Transverse colon (tissue), 4 donors: ENCODE results near the gene ARHGEF11. TPM values are rescaled to one million over a fixed set of nuclear protein-coding genes. Genes with fewer than 3 reads are reported as not detected.
A peak's percentile ranks its signal among the peaks of the same experiment; 100 is the strongest.

Experiments used
- DNase-seq: peaks from one replicate; pipeline ENCODE4 v3.0.0-alpha.2; 2019
- H3K27ac ChIP-seq, 4 donors: fragments of 200-600 bp; sonication (generic); 2 replicates each; pipeline ENCODE4 v1.5.1; 2016 to 2018; ENCODE audit warnings: inconsistent platforms in 4 of 4
- H3K27me3 ChIP-seq: fragments of 200-600 bp; sonication (generic); 2 replicates; pipeline ENCODE4 v1.5.1; 2017; ENCODE audit warnings: inconsistent platforms
- H3K36me3 ChIP-seq, 4 donors: fragments of 200-600 bp; sonication (generic); 2 replicates each; pipeline ENCODE4 v1.5.1; 2017 to 2019; ENCODE audit warnings: inconsistent platforms in 4 of 4
- H3K4me1 ChIP-seq, 4 donors: fragments of 200-600 bp; sonication (generic); 2 replicates each; pipeline ENCODE4 v1.5.1; 2017 to 2020; ENCODE audit warnings: inconsistent platforms in 4 of 4
- H3K4me3 ChIP-seq, 4 donors: fragments of 200-600 bp; sonication (generic); 1 replicate in 1 of 4; 2 replicates in 3 of 4; pipeline versions ENCODE4 v1.5.1 to v1.6.1; 2017 to 2019; ENCODE audit warnings: inconsistent platforms in 4 of 4
- H3K9me3 ChIP-seq, 2 donors: fragments of 200-600 bp; sonication (generic); 2 replicates each; pipeline ENCODE4 v1.5.1; 2017 to 2019; ENCODE audit warnings: inconsistent platforms in 2 of 2
- EP300 ChIP-seq: sonication (generic); formaldehyde crosslinking; IDR thresholded peaks from one replicate; pipeline ENCODE4 v1.6.1; 2017; ENCODE audit warnings: antibody characterized with exemption, low read depth
- POLR2A ChIP-seq: fragments of 450-650 bp; IDR thresholded peaks from one replicate; pipeline ENCODE4 v1.6.1; 2016; ENCODE audit warnings: antibody characterized with exemption, mild to moderate bottlenecking, moderate library complexity
- POLR2AphosphoS5 ChIP-seq, 3 donors: sonication (generic); formaldehyde crosslinking; IDR thresholded peaks; one replicate each; pipeline ENCODE4 v1.6.1; 2016; ENCODE audit warnings: antibody characterized with exemption in 3 of 3
- WGBS, 2 donors: methylation state at CpG; one replicate each; pipeline ENCODE4 v1.1.5; 2018; ENCODE audit warnings: low coverage in 1 of 2; 5-methylcytosine and 5-hydroxymethylcytosine counted together
- in situ Hi-C, 4 donors: fragments of 200-750 bp; cut with MboI; loops; one replicate each; pipeline versions ENCODE4 v1.15.0 to v1.15.1; 2017; ENCODE audit warnings: low sequenced_read_pairs in 3 of 4, low pct_ligation_motif_present in 1 of 4, low pct_unique_long_range_greater_than_20kb in 1 of 4
- intact Hi-C: fragments of 100-400 bp; cut with DNase I; formaldehyde crosslinking; loops from one replicate; pipeline ENCODE4 v1.15.1; 2023; ENCODE audit warnings: low total_unique reads
- total RNA-seq, 4 donors: library from RNA; depleted of rRNA; stranded (reverse); fragments of >200 nt; gene quantifications; one replicate each; pipeline ENCODE4 v1.1.0, GENCODE V29; 2016
- TF ChIP-seq, protein P1 (sequence below), 5 experiments: fragments of 200-600 bp in 3 of 5; fragments of 450-650 bp in 2 of 5; sonication (generic) in 3 of 5; IDR thresholded peaks; 1 replicate in 2 of 5; 2 replicates in 3 of 5; pipeline ENCODE4 v1.5.1; 2016 to 2017; ENCODE audit warnings: antibody characterized with exemption in 5 of 5, inconsistent platforms in 3 of 5, mild to moderate bottlenecking in 2 of 5, moderate library complexity in 1 of 5

Gene ARHGEF11
- total RNA-seq, 4 donors from 2014 or later, result 52.6 to 82.8 (median 62.1) TPM

DNA sequence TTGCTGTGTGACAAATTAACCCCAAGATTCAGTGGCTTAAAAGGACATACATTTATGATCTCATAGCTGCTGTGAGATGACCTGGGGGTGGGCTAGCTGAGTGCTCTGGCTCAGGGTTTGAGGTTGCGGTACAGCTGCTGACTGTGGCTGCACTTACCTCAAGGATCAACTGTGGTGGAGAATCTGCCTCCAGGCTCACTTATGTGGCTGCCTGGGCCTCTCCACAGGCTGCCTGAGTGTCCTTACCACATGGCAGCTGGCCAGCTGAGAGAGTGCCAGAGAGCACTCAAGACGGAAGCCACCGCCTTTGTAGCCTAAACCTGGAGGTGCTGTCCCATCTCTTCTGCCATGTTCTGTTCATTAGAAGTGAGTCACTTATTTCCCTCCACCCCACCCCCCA, 119.4 kb downstream of the ARHGEF11 start:
- in situ Hi-C loops (no loop called here), intact Hi-C loops (no loop called here)
- H3K27me3 ChIP-seq, result peaks cover 96% of the 10 kb centered on the region
- no peak overlapping the region for H3K4me3 ChIP-seq
- H3K36me3 ChIP-seq, result no peaks in the 10 kb centered on the region
- H3K4me1 ChIP-seq, result peaks cover 6 to 24% (median 15%) of the 10 kb centered on the region in 4 donors
- no peaks in the 10 kb centered on the region for H3K9me3 ChIP-seq
- DNase-seq, result peak; percentile 70
- WGBS, 2 donors, result 22% methylated on average over 3 of the region's 3 CpGs; no CpG with 5 or more reads in 1 of the 2 donors
- TF ChIP-seq POLR2AphosphoS5 (IDR thresholded peaks at IDR 0.05) (no peak), POLR2A (no peak), EP300 (no peak)
- TF ChIP-seq, protein P1, sequence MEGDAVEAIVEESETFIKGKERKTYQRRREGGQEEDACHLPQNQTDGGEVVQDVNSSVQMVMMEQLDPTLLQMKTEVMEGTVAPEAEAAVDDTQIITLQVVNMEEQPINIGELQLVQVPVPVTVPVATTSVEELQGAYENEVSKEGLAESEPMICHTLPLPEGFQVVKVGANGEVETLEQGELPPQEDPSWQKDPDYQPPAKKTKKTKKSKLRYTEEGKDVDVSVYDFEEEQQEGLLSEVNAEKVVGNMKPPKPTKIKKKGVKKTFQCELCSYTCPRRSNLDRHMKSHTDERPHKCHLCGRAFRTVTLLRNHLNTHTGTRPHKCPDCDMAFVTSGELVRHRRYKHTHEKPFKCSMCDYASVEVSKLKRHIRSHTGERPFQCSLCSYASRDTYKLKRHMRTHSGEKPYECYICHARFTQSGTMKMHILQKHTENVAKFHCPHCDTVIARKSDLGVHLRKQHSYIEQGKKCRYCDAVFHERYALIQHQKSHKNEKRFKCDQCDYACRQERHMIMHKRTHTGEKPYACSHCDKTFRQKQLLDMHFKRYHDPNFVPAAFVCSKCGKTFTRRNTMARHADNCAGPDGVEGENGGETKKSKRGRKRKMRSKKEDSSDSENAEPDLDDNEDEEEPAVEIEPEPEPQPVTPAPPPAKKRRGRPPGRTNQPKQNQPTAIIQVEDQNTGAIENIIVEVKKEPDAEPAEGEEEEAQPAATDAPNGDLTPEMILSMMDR (IDR thresholded peaks at IDR 0.05), result no peak
- H3K27ac ChIP-seq, result no peak overlapping the region

DNA sequence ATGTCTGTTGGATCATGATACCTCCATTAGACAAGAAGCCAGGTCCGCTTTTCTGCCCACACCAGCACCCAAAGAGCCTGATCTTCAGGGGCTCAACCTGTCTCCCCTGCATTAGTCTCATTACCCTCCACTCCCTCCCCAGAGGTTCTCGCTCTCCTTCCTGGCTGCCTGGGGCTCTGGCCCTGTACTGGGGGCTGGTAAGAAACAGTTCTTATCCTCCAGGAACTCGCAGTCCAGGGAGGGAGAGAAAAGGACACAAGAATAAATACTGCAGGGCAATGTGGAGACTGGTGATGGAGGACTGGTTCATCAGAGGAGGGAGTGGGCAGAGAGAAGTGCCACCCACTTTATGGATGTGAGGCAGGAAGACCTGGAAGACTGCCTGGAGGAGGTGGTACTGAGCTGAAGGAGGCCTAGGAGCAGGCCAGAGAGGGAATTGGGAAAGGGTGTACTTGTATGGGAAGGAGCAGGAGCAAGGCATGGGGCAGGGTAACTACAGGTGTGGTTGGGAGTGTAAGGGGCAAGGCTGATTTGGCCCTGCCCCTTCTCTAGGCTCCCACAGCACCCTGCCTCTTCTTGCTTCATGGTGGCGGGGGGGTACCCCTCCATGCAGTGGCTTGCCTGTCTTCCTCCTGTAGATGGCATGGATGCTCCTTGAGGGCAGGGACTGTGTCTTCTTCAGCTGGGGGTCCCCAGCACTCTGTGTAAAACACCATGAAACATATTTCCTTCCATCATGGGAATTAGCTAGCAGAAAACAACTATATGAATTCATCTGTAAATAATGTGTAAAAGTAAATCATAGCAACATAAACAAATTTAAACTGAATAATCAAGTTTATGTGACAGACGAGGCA, 120.2 kb downstream of the ARHGEF11 start:
- peaks cover 97% of the 10 kb centered on the region for H3K27me3 ChIP-seq
- intact Hi-C loops (no loop called here), in situ Hi-C loops (no loop called here)
- no peaks in the 10 kb centered on the region for H3K9me3 ChIP-seq
- H3K27ac ChIP-seq, result no peak overlapping the region
- no peak for DNase-seq
- WGBS, 2 donors, result 75 to 76% methylated on average over 3 to 5 of the region's 5 CpGs
- no peak overlapping the region for H3K4me3 ChIP-seq
- TF ChIP-seq POLR2A, result no peak
- TF ChIP-seq, protein P1 (IDR thresholded peaks at IDR 0.05), result no peak
- no peak for TF ChIP-seq EP300
- no peak for TF ChIP-seq POLR2AphosphoS5 (IDR thresholded peaks at IDR 0.05)
- peaks cover 6 to 25% (median 21%) of the 10 kb centered on the region in 4 donors for H3K4me1 ChIP-seq
- no peaks in the 10 kb centered on the region for H3K36me3 ChIP-seq

DNA sequence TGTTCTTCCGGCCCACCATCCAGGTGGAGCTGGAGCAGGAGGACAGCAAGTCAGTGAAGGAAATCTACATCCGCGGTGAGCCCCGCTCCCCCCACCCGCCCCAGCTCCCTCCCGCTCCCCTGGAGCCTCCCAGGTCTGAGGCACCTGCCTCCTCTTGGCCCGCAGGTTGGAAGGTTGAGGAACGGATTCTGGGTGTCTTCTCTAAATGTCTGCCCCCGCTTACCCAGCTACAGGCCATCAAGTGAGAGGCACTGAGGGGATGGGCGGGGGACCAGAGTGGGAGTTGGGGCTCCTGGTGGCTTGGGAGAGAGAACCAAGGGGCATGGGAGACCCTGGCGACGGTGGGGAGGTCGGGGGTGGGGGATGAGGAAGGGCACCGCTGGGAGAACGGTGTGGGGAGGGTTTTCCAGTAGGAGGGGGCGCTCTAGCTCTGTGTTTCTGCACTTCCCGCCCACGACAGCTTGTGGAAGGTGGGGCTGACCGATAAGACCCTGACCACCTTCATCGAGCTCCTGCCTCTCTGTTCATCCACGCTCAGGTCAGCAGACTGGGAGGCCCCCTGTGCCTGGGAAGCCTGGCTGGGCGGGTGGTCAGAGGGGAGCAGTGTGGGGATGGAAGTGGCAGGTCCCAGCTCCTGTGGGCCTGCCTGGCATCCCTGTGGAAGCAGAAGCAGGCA, 120.9 kb downstream of the ARHGEF11 start:
- peaks cover 99% of the 10 kb centered on the region for H3K27me3 ChIP-seq
- no peak overlapping the region for H3K4me3 ChIP-seq
- H3K4me1 ChIP-seq, result peaks cover 6 to 30% (median 26%) of the 10 kb centered on the region in 4 donors
- H3K9me3 ChIP-seq, result no peaks in the 10 kb centered on the region
- DNase-seq, result no peak
- intact Hi-C loops (no loop called here), in situ Hi-C loops (no loop called here)
- no peaks in the 10 kb centered on the region for H3K36me3 ChIP-seq
- 48 to 59% methylated on average over 5 to 16 of the region's 22 CpGs for WGBS, 2 donors
- TF ChIP-seq, protein P1 (IDR thresholded peaks at IDR 0.05), result no peak
- TF ChIP-seq POLR2A (no peak), EP300 (no peak), POLR2AphosphoS5 (IDR thresholded peaks at IDR 0.05) (no peak)
- no peak overlapping the region for H3K27ac ChIP-seq

DNA sequence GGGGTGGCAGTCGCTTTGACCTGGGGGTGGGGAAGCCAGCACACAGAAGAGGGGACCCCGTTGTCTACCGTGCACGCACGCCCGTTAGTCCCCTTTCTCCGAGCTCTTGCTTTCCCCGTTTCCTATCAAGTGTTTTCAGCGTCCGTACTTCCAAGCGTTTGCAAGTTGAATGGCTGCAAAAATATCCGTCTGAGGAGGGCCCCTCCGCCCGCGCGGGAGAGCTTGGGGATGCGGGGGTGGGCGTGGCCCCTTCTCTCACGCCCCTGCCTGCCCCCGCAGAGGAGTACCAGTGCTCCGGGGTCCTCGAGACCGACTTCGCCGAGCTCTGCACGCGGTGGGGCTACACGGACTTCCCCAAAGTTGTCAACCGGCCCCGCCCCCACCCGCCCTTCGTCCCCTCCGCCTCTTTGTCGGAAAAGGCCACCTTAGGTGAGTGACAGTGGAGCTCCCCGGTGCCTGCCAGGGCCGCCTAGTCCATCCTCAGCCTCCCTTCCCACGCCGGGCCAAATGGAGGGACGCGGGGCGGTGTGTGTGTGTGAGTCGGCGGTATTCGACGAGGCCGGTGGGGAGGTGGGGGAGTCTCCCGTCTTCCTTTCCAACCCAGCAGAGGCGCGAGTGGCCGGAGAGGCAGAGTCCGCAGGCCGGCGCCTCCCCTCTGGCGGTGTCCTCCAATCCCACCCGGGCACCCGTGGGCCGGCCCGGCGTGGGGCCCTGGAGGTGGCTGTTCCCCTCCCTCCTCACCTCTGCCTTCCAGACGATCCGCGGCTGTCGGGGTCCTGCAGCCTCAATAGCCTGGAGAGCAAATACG, 121.7 kb downstream of the ARHGEF11 start:
- no peaks in the 10 kb centered on the region for H3K36me3 ChIP-seq
- 10% methylated on average over 32 of the region's 64 CpGs; no CpG with 5 or more reads in 1 of the 2 donors for WGBS, 2 donors
- in situ Hi-C loops, result no loop called here
- H3K27me3 ChIP-seq, result peaks cover 99% of the 10 kb centered on the region
- intact Hi-C loops, result no loop called here
- no peak for TF ChIP-seq EP300
- TF ChIP-seq, protein P1 (IDR thresholded peaks at IDR 0.05), result no peak
- DNase-seq, result no peak
- H3K27ac ChIP-seq, result no peak overlapping the region
- H3K4me1 ChIP-seq, result peaks cover 6 to 30% (median 26%) of the 10 kb centered on the region in 4 donors
- no peaks in the 10 kb centered on the region for H3K9me3 ChIP-seq
- peak overlapping the region in 1 of 4 donors; percentile 3 for H3K4me3 ChIP-seq
